Right lobe of liver (tissue), 4 donors: ENCODE measurements around the gene RAB11B.

Experiments used
- POLR2A ChIP-seq: fragments of 450-650 bp; IDR thresholded peaks from one replicate; pipeline ENCODE4 v1.6.1; 2017; ENCODE audit warnings: antibody characterized with exemption, mild to moderate bottlenecking
- TF ChIP-seq, protein P1 (sequence below), 4 donors: fragments of 200-600 bp in 3 of 4; fragments of 450-650 bp in 1 of 4; IDR thresholded peaks; one replicate each; pipeline versions ENCODE4 v1.5.1 to v1.8.0; 2016 to 2022; ENCODE audit warnings: antibody characterized with exemption in 4 of 4, mild to moderate bottlenecking in 2 of 4
- donor health status: DM: no; HTN: no; CAD: no.
- donor health status: DM: no; HTN: no; CAD: no.
- donor health status: DM: no; HTN: yes; CAD: no.

DNA sequence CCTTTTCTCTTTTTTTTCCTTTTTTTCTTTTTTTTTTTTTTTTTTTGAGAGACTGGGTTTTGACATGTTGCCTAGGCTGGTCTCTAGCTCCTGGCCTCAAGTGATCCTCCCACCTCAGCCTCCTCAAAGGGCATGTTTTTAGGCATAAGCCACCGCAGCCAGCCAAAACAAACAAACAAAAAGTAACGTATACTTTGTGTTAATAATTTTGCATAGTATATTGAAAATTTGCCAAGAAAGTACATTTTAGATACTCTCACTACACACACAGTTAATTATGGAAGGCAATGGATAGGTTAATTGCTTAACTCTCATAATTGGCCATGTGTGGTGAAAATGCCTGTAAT, 1.6 kb upstream of the RAB11B start:
- TF ChIP-seq, protein P1, sequence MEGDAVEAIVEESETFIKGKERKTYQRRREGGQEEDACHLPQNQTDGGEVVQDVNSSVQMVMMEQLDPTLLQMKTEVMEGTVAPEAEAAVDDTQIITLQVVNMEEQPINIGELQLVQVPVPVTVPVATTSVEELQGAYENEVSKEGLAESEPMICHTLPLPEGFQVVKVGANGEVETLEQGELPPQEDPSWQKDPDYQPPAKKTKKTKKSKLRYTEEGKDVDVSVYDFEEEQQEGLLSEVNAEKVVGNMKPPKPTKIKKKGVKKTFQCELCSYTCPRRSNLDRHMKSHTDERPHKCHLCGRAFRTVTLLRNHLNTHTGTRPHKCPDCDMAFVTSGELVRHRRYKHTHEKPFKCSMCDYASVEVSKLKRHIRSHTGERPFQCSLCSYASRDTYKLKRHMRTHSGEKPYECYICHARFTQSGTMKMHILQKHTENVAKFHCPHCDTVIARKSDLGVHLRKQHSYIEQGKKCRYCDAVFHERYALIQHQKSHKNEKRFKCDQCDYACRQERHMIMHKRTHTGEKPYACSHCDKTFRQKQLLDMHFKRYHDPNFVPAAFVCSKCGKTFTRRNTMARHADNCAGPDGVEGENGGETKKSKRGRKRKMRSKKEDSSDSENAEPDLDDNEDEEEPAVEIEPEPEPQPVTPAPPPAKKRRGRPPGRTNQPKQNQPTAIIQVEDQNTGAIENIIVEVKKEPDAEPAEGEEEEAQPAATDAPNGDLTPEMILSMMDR (IDR thresholded peaks at IDR 0.05) = no peak
- TF ChIP-seq POLR2A = no peak
